NK-92 treated with Interleukin-12 subunit alpha and Interleukin-12 subunit beta, amount 100 ng/mL, for 24 hours (cell line): ENCODE measurements around the gene FAM120AOS.
A peak's percentile ranks its signal among the peaks of the same experiment; 100 is the strongest.

Experiments used
- DNase-seq: peaks from one replicate; lab custom pipeline; 2025; lab: John Stamatoyannopoulos, UW

The FAM120AOS gene

GRCh38 chr9:93453047-93453914 lies at the start of gene FAM120AOS:
FAM120AOS (minus strand) TSS chr9:93453581; CDS start chr9:93452709, 872 bp downstream.
- peak; percentile 72 for DNase-seq

- DNase-seq = no peak
These were observed 48.0 kb upstream of the FAM120AOS start for GRCh38 chr9:93501406-93501805.

- DNase-seq = no peak
These were observed 47.4 kb upstream of the FAM120AOS start for GRCh38 chr9:93500571-93501298.

GRCh38 chr9:93496285-93496684 lies 42.9 kb upstream of the FAM120AOS start:
- no peak for DNase-seq

- DNase-seq = no peak
These were observed 40.6 kb upstream of the FAM120AOS start for GRCh38 chr9:93493949-93494348.

- DNase-seq = no peak
These were observed 38.9 kb upstream of the FAM120AOS start for GRCh38 chr9:93492327-93492726.

DNA sequence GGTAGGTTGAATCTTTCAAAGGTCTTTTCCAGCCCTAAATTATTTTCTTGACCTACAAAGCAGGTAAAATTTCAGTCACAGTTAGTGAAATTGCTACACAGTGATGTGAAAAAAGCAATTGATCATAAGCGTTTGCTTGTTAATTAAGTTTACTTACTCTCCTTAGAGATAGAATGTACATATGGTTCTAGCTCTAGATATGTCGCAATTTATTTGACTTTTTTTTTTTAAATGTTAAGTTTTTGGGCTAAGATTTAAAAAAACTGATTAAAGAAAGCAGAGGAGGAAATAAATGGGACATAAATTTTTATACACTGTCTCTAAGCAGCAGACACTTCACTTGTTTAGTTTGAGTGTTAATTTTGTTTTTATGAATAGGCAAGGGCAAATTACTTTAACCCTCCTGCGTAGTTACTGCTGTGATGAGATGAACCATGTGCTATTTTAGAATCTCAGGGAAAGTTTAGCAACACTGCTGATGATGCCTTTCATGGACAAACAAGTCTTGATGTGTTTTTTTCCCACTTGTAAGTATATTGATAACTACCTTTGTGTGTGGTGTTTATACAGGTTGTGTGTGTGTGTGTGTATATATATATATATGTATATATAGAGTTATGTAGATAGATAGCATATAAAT lies 38.3 kb upstream of the FAM120AOS start:
- no peak for DNase-seq

DNA sequence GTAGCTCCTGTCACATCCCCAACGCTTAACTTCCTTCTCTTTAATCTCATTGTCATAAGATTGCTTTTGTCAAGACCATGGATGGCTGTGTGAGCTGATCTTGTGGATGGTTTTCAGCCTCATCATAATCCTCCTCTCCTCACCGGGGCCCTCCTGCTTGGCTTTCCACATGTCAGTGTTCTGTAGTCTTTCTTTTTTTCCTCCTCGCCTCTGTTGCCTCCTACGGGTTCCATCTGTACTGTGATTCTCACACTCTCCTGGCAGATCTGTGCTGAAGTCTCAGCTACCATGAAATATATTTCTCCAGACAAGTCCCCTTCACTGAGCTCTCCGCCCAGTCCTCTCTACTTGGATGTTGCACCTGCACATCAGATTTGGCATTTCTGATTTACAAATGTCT lies 34.9 kb upstream of the FAM120AOS start:
- no peak for DNase-seq

- DNase-seq = no peak
These were observed 32.9 kb upstream of the FAM120AOS start for GRCh38 chr9:93486268-93486667.

DNA sequence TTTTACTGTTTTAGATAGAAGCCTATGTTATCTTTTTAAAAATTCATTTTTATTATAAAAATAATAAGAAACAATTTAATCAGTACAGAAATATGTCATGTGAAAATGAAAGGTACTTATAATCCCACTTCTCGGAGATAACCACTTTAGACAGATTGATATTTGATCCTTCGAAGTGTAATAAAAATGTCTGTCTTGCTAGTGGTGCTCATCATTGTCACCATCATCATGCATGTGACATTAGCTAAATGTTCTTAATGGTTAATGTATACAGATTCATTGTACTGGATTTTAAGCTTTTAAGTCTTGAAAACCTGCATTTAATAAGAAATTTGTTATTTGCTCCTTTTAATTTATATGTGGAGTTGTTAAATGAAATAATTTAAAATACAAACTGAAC lies 30.1 kb upstream of the FAM120AOS start:
- no peak for DNase-seq

DNA sequence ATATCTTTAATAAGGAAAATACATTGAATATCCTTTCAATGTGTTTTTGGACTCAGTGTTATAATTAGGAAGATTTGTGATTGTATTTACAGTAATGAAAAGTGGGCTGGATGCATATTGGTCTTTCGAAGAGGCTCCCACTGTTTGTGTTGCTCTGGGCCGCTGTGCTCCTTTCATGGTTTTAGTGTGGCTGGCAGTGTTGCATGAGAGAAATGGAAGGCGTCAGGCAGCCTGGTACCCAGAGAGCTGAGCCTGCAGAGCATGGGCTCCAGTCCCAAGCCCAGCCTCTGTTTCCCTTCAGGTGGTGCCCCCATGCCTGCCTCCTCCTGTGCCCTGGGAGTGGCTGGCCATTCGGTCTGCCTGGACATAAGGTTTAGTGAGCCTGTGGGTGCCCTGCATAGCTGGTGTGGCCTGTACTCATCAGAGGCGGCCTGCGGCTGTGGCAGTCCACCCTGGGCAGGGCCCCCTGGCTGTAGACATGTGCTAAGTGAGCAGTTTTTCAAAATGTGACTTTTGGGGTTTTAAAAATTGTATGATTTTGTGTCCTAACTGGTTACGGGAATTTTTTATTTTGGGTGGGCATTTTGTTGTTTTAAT lies 27.4 kb upstream of the FAM120AOS start:
- DNase-seq = no peak

DNA sequence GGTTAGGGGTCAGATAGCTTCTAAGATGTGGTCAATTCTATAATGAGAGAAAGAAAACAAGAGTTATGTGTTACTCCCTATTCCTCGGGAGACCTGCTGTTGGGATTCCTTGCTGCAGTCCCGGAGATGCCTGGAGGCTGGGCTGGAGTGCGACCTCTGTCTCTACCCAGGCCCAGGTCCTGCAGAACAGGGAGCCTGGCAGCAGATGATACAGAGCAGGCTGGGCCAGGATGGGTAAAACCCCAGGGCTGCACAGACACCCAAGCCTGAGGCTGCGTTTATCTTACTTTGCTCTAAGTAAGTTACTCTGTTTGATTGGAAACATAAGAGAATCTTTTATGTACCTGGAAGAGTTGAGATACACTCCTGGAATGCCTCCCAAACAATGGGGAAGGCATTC lies 26.9 kb upstream of the FAM120AOS start:
- no peak for DNase-seq

DNA sequence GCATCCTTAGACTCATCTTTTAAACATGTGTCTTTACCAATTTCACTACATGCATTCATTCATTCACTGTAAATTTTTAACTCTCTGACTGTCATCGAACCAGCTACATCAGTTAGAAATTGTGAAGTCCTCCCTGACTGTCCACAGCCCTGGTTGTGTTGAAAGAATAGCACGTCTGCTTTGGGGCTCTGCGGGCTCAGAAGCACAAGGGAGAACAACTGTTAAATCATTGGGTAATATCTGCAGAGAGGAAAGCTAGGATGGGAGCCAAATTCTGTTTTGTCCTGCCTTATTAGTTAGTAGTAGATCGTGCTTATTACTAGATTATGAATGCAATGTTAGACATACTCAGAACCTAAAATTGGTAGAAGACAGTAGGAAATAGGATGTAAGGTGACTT lies 26.3 kb upstream of the FAM120AOS start:
- no peak for DNase-seq

DNA sequence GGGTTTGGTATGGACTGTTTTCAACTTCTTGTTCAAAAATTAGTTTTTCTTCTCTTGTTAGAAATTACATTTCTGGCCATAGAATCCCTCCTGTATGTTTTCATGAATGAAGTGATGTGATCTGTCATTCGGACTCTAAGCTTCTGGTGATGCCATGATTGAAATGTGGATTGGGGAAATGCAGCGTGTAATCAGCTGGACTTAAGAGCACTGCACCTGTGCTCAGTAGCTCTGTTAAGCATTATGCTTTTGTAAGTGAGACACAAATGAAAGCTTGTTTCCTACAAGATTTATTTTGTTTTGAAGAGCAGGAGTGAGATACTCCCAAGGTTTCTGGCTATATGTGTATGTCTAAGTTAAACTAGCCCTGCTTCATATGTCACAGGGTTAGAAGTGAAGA lies 24.0 kb upstream of the FAM120AOS start:
- no peak for DNase-seq

GRCh38 chr9:93476924-93477323 lies 23.5 kb upstream of the FAM120AOS start:
- no peak for DNase-seq

DNA sequence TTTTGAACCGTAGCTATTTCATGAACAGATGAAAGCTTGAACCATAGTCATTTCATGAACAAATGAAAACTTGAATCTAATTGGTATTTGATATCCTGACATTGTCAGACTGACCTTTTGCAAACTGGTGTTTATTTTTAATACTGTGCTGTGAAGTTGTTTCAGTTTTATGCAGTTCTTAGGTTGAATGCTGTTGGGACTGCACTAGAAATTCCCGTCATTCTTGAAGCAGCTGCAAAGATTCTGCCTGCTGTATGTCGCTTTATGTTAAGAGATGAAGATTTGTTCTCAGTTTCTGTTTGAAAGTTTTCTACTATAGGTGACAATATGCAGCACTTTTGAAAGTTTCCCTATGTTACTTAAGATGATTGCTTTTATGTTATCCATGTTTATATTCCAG lies 22.5 kb upstream of the FAM120AOS start:
- no peak for DNase-seq

GRCh38 chr9:93475108-93475507 lies 21.7 kb upstream of the FAM120AOS start:
- no peak for DNase-seq

- no peak for DNase-seq
These were observed 20.0 kb upstream of the FAM120AOS start for GRCh38 chr9:93473411-93473810.

- no peak for DNase-seq
These were observed 17.7 kb upstream of the FAM120AOS start for GRCh38 chr9:93471124-93471523.

DNA sequence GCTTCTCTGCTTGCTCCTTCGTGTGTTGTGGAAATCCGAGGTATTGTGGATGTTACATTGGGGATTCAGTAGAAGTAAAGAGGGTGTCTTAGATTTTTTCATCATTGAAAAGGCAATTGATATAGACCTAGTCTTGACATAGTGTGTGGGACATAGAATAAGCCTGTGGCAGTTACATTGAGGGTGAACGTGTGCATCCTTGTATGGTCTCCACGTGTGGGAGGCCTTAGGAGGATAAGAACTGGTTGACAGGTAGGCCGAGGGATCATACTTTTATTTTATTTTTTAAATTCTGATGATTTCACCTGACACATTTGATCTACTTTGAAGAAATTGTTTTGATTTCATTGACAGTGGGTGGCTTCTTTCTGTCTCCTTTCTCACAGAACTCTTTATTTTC lies 17.0 kb upstream of the FAM120AOS start:
- no peak for DNase-seq

GRCh38 chr9:93468763-93469456 lies 15.5 kb upstream of the FAM120AOS start:
- DNase-seq = no peak

- DNase-seq = no peak
These were observed 14.1 kb upstream of the FAM120AOS start for GRCh38 chr9:93467462-93467861.
